H4 (cell line): ENCODE data around the gene HEATR5B. TPM values are rescaled to one million over a fixed set of nuclear protein-coding genes. Genes with fewer than 3 reads are reported as not detected.
"Not testable (repeated sequence)": the region's sequence is repeated elsewhere in the genome, so short reads cannot be mapped to it uniquely, and the experiment has no call there.

Source experiments
- DNase-seq: peaks from one replicate; pipeline ENCODE4 v3.0.0-alpha.2; 2015; ENCODE audit warnings: low spot score
- total RNA-seq: library from RNA; depleted of rRNA; stranded (reverse); fragments of >200 nt; shearing (Covaris generic); gene quantifications from 2 replicates; pipeline ENCODE4 v1.2.3, GENCODE V29; 2014; rRNA removed

HEATR5B gene
- total RNA-seq, 1 experiment from 2014 or later: 1.4 TPM

GRCh38 chr2:36941867-36942266 is 142.3 kb downstream of the HEATR5B start:
- DNase-seq: no peak

GRCh38 chr2:36936526-36936925 is 147.6 kb downstream of the HEATR5B start:
- DNase-seq: not testable (repeated sequence)

GRCh38 chr2:36931688-36932087 is 152.5 kb downstream of the HEATR5B start:
- not testable (repeated sequence) for DNase-seq

Other genes with a start within 250 kb of the HEATR5B start
- gene STRN, start 117.8 kb downstream of the HEATR5B start, total RNA-seq: 4.0 and 4.3 TPM in 2 replicates
- 3.3 and 3.4 TPM in 2 replicates for gene GPATCH11, start 146 bp upstream of the HEATR5B start, total RNA-seq
- gene EIF2AK2, start 72.6 kb upstream of the HEATR5B start, total RNA-seq: 15.0 and 18.5 TPM in 2 replicates
- 0.66 TPM in 1 of 2 replicates, not detected in the other for gene SULT6B1, start 104.3 kb upstream of the HEATR5B start, total RNA-seq
- gene CEBPZOS, start 112.1 kb upstream of the HEATR5B start, total RNA-seq: 7.2 and 8.8 TPM in 2 replicates
- gene CEBPZ, start 147.2 kb upstream of the HEATR5B start, total RNA-seq: 9.1 and 15.6 TPM in 2 replicates
- gene NDUFAF7, start 147.3 kb upstream of the HEATR5B start, total RNA-seq: 2.7 and 2.9 TPM in 2 replicates
- 10.0 and 10.8 TPM in 2 replicates for gene PRKD3, start 240.5 kb upstream of the HEATR5B start, total RNA-seq